ENCODE measurements around the gene EEF1AKMT1. TPM values are rescaled to one million over a fixed set of nuclear protein-coding genes. Genes with fewer than 3 reads are reported as not detected.
A peak's percentile ranks its signal among the peaks of the same experiment; 100 is the strongest.

Gene EEF1AKMT1, protein sequence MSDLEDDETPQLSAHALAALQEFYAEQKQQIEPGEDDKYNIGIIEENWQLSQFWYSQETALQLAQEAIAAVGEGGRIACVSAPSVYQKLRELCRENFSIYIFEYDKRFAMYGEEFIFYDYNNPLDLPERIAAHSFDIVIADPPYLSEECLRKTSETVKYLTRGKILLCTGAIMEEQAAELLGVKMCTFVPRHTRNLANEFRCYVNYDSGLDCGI
- 8.7 and 12.9 TPM in 2 replicates for total RNA-seq

DNA sequence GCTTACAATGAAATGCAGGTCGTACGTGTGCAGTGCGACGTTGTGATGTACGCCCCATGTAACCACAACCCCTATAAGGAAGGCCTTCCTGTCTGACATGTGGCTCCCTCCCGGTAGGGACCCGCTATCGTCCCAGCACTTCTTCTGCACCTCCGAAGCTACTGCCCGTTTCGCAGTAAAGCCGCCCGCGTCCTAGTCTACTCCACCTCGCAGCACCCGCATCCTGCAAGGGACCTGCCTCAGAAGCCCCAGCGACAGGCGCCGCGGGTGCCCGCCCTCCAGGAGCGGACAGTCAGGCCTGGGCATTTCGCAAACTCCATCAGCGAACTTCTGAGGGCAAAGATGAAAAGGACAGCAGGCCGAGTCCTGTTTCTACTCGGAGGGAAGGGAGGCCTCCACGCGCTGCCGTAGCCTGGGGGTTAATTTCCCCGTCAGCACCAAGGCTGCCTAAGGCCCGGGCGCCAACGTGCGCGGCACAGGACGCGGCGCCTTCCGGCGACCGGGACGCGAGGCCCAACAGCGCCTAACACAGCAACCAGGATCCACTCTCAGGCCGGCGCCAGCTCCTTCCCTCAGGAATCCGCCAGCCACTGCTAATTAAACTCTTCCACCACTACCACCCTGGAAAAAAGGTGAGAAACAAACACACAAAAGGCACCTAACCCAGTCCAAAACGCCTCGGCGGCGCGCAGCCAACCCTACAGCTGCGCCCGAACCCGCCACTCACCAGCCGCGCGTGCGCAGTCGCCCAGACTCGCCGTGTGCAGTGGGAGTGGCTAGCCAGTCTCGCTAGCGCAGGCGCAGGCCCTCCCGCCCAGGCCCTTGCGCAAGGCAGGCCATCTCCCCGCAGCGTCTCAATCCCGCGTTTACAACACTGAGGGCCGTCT is at the start of gene EEF1AKMT1:
Gene EEF1AKMT1 (minus strand): TSS at position 768 of the 887 bp plus-strand sequence. CDS start 16,363 bp downstream, outside the sequence.
- peaks cover 37% of the 10 kb centered on the region for H3K36me3 Mint-ChIP-seq (ENCODE audit: low read depth)
- peak; percentile 94 for DNase-seq (ENCODE audit: low spot score)
- peak within 1 kb of the TSS; percentile 92 for H3K4me3 Mint-ChIP-seq
- no peaks in the 10 kb centered on the region for H3K27me3 Mint-ChIP-seq (ENCODE audit: insufficient read depth)
- peaks cover 29% of the 10 kb centered on the region for H3K4me1 Mint-ChIP-seq (ENCODE audit: low read depth)
- peaks cover 23% of the 10 kb centered on the region for H3K9me3 Mint-ChIP-seq
- intact Hi-C loops (cut with micrococcal nuclease): loop anchor here (1.0 to 5.0 kb wide), 12 partner anchors 53 to 909 kb away; partner anchors contain the start of genes IFT88, MRPL57, SKA3 and XPO4
- peak within 1 kb of the TSS; percentile 100 for H3K27ac Mint-ChIP-seq

DNA sequence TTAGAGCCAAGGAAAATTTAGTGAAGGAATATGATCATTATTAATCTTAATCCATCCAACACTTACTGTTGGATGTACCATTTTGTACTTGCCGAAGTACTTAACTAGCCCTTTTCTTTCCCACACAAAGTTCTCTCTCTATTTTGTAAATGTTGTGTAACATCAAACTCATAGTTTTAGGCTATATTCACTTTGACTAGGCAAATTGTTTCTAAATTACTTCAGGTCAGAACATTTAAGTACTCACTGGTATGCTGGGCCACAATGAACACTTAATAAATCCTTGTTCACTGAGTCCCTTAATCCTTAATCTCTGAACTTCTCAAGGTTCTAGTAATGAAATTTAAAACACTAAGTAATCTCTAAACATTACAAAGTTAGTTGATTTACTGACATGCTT is 49.3 kb upstream of the EEF1AKMT1 start:
- intact Hi-C loops (cut with micrococcal nuclease): no loop called here
- H3K27me3 Mint-ChIP-seq (ENCODE audit: insufficient read depth): no peaks in the 10 kb centered on the region
- H3K36me3 Mint-ChIP-seq (ENCODE audit: low read depth): peaks cover 14% of the 10 kb centered on the region

DNA sequence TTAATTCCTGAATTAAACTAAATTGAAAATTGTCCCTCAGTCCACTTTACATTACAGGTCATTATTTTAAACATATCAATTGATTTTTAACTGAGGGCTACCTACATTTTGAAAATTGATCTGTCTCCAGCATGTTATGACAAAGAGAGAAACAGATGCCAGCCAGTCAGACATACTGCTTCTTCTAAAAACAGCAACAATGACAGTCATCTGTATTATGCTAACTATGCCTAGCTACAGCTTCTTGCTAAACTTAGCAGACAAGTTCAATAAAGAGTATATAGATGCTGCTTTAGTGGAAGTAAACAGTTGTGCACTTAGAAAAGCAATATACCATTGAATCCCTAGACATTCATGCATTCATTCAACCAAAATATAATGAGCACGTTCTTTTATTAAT is 48.6 kb upstream of the EEF1AKMT1 start:
- Mint-ChIP-seq H3K27ac (no peak overlapping the region), H3K27me3 (ENCODE audit: insufficient read depth) (no peaks in the 10 kb centered on the region), H3K36me3 (ENCODE audit: low read depth) (peaks cover 14% of the 10 kb centered on the region), H3K9me3 (no peaks in the 10 kb centered on the region), H3K4me3 (no peak overlapping the region), H3K4me1 (ENCODE audit: low read depth) (no peaks in the 10 kb centered on the region)
- intact Hi-C loops (cut with micrococcal nuclease): no loop called here
- no peak for DNase-seq (ENCODE audit: low spot score)

More for the DNA sequence above, 49.3 kb upstream of the EEF1AKMT1 start:
- no peak for DNase-seq (ENCODE audit: low spot score)
- Mint-ChIP-seq H3K4me3 (no peak overlapping the region), H3K9me3 (no peaks in the 10 kb centered on the region), H3K4me1 (ENCODE audit: low read depth) (no peaks in the 10 kb centered on the region), H3K27ac (no peak overlapping the region)

DNA sequence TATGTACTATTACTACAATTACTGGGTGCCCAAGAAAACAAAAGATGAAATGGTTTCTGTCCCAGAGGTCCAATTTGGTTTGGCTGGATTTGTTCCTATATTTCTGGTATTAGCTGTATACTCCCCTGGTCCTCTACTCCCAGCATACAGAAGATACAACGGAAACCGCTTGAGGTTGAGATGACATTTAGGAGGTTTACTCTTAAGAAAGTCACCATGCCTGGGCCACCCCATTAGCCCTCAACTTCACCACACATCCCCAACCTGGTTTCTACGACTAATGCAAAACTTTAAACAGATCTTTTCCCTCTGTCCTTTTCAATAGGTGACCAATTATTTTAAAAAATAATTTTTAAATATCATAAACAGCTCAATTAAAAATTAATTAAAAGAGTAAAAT is 46.0 kb upstream of the EEF1AKMT1 start:
- DNase-seq (ENCODE audit: low spot score): no peak
- Mint-ChIP-seq H3K27me3 (ENCODE audit: insufficient read depth) (no peaks in the 10 kb centered on the region), H3K9me3 (no peaks in the 10 kb centered on the region), H3K4me3 (no peak overlapping the region), H3K36me3 (ENCODE audit: low read depth) (peaks cover 13% of the 10 kb centered on the region), H3K4me1 (ENCODE audit: low read depth) (no peaks in the 10 kb centered on the region), H3K27ac (no peak overlapping the region)
- intact Hi-C loops (cut with micrococcal nuclease): no loop called here

DNA sequence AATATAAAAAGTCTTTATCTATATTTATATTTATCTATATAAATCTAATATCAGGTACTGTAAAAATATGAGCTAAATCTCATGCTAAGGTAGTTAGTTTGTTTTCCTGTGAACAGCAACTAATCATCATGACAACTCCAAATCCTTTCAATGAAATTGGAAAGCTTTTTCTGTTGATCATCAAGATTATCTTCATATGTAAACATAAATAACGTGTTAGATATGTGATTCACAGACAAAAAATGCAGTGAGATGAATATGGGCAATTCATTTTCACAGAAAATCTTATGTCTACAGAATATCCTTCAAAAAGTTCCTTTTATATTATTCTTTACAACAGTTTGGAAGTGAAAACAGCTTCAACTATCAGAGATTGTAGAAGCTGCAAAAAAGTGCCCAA is 41.7 kb upstream of the EEF1AKMT1 start:
- intact Hi-C loops (cut with micrococcal nuclease): no loop called here
- no peak for DNase-seq (ENCODE audit: low spot score)
- no peak overlapping the region for H3K4me3 Mint-ChIP-seq
- peaks cover 5% of the 10 kb centered on the region for H3K4me1 Mint-ChIP-seq (ENCODE audit: low read depth)
- H3K27ac Mint-ChIP-seq: no peak overlapping the region
- H3K36me3 Mint-ChIP-seq (ENCODE audit: low read depth): peaks cover 8% of the 10 kb centered on the region
- H3K27me3 Mint-ChIP-seq (ENCODE audit: insufficient read depth): no peaks in the 10 kb centered on the region
- H3K9me3 Mint-ChIP-seq: no peaks in the 10 kb centered on the region

DNA sequence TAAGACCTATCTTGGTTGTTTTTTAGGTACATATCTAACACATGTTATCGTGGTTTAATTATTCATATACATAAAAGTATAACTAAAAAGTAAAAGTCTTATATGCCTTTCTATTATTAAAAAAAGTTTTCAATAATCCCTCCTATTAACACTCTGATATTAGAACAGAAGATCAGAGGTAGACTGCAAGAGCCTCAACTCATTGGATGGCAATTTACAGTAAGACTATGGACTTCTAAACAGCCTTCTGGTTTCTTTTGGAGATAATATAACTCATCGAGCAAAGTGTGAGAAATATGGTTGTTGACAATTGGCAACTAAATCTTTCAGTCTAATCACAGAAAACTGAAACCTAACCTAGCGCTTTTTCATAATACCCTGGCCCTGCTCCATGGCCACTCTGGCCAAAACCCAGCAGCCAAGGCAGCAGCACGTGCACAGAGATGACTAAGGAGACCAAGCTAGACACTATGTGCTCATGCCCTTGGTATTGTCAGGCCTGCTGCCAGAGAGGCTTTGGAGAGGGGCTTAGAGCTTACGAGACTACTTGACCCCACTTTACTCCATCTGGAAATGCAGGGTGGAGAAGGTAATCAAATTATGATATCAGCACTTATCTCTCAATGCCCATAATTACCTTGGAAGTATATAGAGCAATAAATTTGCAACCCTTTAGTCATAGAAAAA is 40.6 kb upstream of the EEF1AKMT1 start:
- DNase-seq (ENCODE audit: low spot score): no peak
- no peaks in the 10 kb centered on the region for H3K9me3 Mint-ChIP-seq
- peaks cover 6% of the 10 kb centered on the region for H3K4me1 Mint-ChIP-seq (ENCODE audit: low read depth)
- intact Hi-C loops (cut with micrococcal nuclease): no loop called here
- H3K4me3 Mint-ChIP-seq: no peak overlapping the region
- no peaks in the 10 kb centered on the region for H3K27me3 Mint-ChIP-seq (ENCODE audit: insufficient read depth)
- no peak overlapping the region for H3K27ac Mint-ChIP-seq
- H3K36me3 Mint-ChIP-seq (ENCODE audit: low read depth): peaks cover 9% of the 10 kb centered on the region

DNA sequence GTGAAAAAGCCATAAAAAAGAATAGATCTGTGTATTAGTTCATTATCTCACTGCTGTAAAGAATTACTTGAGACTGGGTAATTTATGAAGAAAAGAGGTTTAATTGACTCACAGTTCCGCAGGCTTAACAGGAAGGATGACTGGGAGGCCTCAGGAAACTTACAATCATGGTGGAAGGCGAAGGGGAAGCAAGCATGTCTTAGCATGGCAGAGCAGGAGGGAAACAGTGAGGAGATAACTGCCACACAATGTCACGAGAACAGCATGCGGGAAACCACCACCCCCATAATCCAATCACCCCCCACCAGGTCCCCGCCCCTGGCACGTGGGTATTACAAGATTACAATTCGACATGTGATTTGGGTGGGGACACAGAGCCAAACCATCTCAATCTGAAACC is 39.1 kb upstream of the EEF1AKMT1 start:
- Mint-ChIP-seq H3K9me3 (no peaks in the 10 kb centered on the region), H3K27me3 (ENCODE audit: insufficient read depth) (no peaks in the 10 kb centered on the region), H3K4me3 (no peak overlapping the region), H3K27ac (no peak overlapping the region), H3K4me1 (ENCODE audit: low read depth) (peaks cover 6% of the 10 kb centered on the region), H3K36me3 (ENCODE audit: low read depth) (peaks cover 17% of the 10 kb centered on the region)
- DNase-seq (ENCODE audit: low spot score): no peak
- intact Hi-C loops (cut with micrococcal nuclease): no loop called here

DNA sequence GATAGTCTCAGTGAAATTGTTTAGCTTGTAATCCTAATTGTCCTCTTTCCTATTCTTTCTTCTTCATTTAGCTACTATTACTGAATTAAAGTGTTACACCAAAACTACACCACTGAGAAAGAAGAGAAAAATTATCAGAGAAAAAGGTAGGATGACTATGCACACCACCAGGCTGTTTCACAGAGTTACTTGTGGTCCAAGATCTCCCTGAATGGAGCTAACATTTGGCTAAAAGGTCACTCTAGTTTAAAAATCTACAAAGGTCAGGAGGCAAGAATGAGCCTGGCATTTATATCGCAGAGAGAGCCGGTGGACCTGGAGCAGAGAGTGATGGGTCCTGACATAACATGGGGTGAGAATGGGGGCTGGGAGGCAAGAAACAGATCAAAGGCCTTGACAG is 37.0 kb upstream of the EEF1AKMT1 start:
- Mint-ChIP-seq H3K4me1 (ENCODE audit: low read depth) (peaks cover 6% of the 10 kb centered on the region), H3K4me3 (no peak overlapping the region), H3K27ac (no peak overlapping the region), H3K9me3 (no peaks in the 10 kb centered on the region), H3K27me3 (ENCODE audit: insufficient read depth) (no peaks in the 10 kb centered on the region), H3K36me3 (ENCODE audit: low read depth) (peaks cover 21% of the 10 kb centered on the region)
- DNase-seq (ENCODE audit: low spot score): no peak
- intact Hi-C loops (cut with micrococcal nuclease): no loop called here

DNA sequence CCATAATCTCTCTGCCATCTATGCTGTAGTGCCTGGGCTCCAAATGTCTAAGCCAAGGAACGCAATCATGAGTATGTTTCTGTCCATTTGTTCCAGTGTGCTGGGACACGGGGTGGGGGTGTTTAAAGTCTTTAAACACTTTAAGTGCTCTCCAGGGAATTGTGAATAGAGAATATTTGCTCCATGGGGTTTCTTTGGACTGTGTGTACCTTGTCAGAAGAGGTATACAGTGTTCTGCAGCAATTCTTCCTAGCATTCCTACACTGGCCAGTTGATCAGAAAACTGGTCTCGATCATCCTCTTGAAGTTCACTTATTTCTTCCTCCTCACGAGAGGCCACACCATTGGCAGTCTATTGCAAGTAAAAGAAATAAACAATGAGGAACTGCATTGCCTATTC is 35.1 kb upstream of the EEF1AKMT1 start:
- Mint-ChIP-seq H3K27ac (no peak overlapping the region), H3K36me3 (ENCODE audit: low read depth) (peaks cover 27% of the 10 kb centered on the region), H3K4me1 (ENCODE audit: low read depth) (peaks cover 6% of the 10 kb centered on the region), H3K9me3 (no peaks in the 10 kb centered on the region), H3K4me3 (no peak overlapping the region), H3K27me3 (ENCODE audit: insufficient read depth) (no peaks in the 10 kb centered on the region)
- no peak for DNase-seq (ENCODE audit: low spot score)
- intact Hi-C loops (cut with micrococcal nuclease): no loop called here

DNA sequence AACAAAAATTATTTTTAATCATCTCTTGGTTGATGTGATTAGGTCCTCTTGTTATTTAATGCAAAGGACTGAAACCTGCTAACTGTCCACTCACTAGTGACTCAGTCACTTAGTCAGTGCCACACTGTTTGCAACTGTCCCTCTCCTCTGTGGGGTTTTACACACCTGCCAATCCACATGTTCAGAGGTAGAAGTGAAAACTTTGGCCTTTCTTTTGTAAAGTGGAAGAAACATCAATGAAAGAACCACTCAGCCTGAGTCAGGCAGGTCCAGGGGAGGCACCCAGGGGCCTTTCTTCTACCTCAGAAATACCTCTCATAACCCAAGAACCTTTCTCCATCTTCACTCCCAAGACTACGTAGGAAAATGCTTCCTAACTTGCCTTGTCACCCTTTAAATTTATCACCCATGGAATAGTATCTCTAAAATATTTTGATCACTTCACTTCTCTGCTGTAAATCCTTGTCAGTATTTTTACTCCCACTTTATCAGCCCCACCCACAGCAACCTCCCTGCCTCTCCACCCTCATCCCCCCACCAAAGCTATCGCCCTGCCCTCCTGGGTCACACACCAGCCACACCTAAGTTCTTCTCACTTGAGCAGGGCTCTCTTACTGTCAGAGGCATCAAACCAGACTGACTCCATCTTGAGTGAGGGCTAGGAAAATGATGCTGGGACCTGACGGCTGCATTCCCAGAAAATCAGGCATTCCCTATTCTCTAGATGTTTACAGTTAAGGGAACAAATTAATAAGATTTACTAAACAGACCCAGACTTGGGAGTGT is 29.6 kb upstream of the EEF1AKMT1 start:
- DNase-seq (ENCODE audit: low spot score): no peak
- H3K27ac Mint-ChIP-seq: peak overlapping the region; percentile 18
- peaks cover 10% of the 10 kb centered on the region for H3K4me1 Mint-ChIP-seq (ENCODE audit: low read depth)
- peaks cover 27% of the 10 kb centered on the region for H3K36me3 Mint-ChIP-seq (ENCODE audit: low read depth)
- H3K9me3 Mint-ChIP-seq: no peaks in the 10 kb centered on the region
- no peak overlapping the region for H3K4me3 Mint-ChIP-seq
- intact Hi-C loops (cut with micrococcal nuclease): no loop called here
- no peaks in the 10 kb centered on the region for H3K27me3 Mint-ChIP-seq (ENCODE audit: insufficient read depth)

DNA sequence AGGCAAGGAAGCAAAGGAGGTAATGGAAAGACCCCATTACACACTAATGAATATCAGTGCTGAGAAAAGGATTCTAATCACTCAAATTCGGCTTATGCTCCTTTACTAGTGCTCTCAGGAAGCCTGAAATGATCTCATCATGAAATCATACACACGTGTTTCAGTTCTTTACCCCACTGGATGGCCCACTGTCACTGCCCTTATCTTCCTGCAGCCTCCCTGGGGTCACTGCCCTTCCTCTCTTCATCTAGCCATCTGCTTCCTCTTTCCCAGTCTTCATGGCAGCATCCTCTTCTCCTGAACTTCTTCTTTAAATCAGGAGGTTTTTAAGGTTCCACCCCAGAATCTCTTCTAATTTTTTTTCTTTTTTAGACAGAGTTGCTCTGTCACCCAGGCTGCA is 27.9 kb upstream of the EEF1AKMT1 start:
- intact Hi-C loops (cut with micrococcal nuclease): no loop called here
- peaks cover 19% of the 10 kb centered on the region for H3K4me1 Mint-ChIP-seq (ENCODE audit: low read depth)

DNA sequence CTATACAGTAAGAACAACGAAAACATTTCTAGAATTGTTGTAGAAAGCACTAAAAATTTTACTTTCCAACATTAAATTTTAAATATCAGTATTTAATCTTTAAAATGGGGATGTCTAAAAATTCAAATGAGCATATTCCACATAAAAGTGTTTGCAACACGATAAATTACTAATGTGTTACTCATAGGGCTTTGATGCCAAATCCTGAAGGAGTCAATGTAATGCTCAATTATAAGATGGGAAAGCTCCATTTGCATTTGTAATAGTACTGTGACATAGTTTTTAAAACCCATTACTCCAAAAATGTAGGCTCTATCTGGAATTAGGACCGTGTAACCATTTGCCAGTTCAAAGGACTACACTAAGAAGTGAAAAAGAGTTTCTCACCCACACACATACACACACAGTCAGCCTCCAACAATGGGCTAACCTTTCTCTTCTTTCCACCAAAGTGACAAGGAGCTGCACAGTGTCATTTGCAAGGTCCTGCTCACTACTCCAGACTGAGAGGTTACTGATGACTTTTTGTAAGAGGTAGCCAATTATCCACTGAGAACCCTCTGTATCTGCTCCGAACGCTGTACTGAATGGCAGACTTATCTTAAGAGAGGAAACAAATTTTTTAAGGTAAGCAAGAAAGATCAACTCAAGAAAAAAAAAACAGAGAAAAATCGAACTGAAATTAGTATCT is 26.1 kb upstream of the EEF1AKMT1 start:
- Mint-ChIP-seq H3K36me3 (ENCODE audit: low read depth) (peaks cover 41% of the 10 kb centered on the region), H3K4me3 (no peak overlapping the region), H3K27ac (no peak overlapping the region), H3K4me1 (ENCODE audit: low read depth) (peaks cover 21% of the 10 kb centered on the region), H3K27me3 (ENCODE audit: insufficient read depth) (no peaks in the 10 kb centered on the region), H3K9me3 (no peaks in the 10 kb centered on the region)
- no peak for DNase-seq (ENCODE audit: low spot score)
- intact Hi-C loops (cut with micrococcal nuclease): no loop called here

More for the DNA sequence above, 27.9 kb upstream of the EEF1AKMT1 start:
- peak overlapping the region; percentile 56 for H3K27ac Mint-ChIP-seq
- H3K36me3 Mint-ChIP-seq (ENCODE audit: low read depth): peaks cover 35% of the 10 kb centered on the region
- no peak overlapping the region for H3K4me3 Mint-ChIP-seq
- H3K9me3 Mint-ChIP-seq: no peaks in the 10 kb centered on the region
- DNase-seq (ENCODE audit: low spot score): no peak
- H3K27me3 Mint-ChIP-seq (ENCODE audit: insufficient read depth): no peaks in the 10 kb centered on the region
